CD8-positive, alpha-beta memory T cell (primary cell): ENCODE data around the gene PFDN5. TPM values are rescaled to one million over a fixed set of nuclear protein-coding genes. Genes with fewer than 3 reads are reported as not detected.

Source experiments
- CTCF ChIA-PET: fragments of 350-600 bp; sonication (Branson Sonifier 250); formaldehyde crosslinking; loops from one replicate; lab custom pipeline; 2021; ENCODE audit warnings: antibody characterized with exemption; lab: Charles Lee
- POLR2A ChIA-PET: fragments of 350-600 bp; sonication (Branson Sonifier 250); formaldehyde crosslinking; loops from one replicate; lab custom pipeline; 2021; ENCODE audit warnings: antibody characterized with exemption; lab: Charles Lee
- DNase-seq, 5 donors: peaks; one replicate each; pipeline versions ENCODE4 v3.0.0 to v3.0.0-alpha.2; 2020 to 2022; ENCODE audit warnings: mixed read lengths in 1 of 5
- H3K27ac ChIP-seq: one replicate; pipeline ENCODE4 v1.7.0; 2013; ENCODE audit warnings: low read depth, mild to moderate bottlenecking, low read length, moderate library complexity
- H3K27me3 ChIP-seq: 2 replicates; pipeline ENCODE4 v1.7.0; 2013; ENCODE audit warnings: low read length, mild to moderate bottlenecking; ENCODE audit not compliant: insufficient read depth, poor library complexity, severe bottlenecking
- H3K36me3 ChIP-seq: 2 replicates; pipeline ENCODE4 v1.7.0; 2013; ENCODE audit warnings: mild to moderate bottlenecking, low read length, moderate library complexity; ENCODE audit not compliant: insufficient read depth
- H3K4me1 ChIP-seq: 2 replicates; pipeline ENCODE4 v1.7.0; 2013; ENCODE audit warnings: mild to moderate bottlenecking, low read length, moderate library complexity; ENCODE audit not compliant: insufficient read depth
- H3K4me3 ChIP-seq: 2 replicates; pipeline ENCODE4 v1.7.0; 2013; ENCODE audit warnings: mild to moderate bottlenecking, low read length
- H3K9me3 ChIP-seq: 2 replicates; pipeline ENCODE4 v1.7.0; 2013; ENCODE audit warnings: mild to moderate bottlenecking, low read length
- H3K27ac Mint-ChIP-seq, 8 donors: one replicate each; pipeline ENCODE4 v1.8.0; 2020 to 2021; ENCODE audit warnings: mixed read lengths in 8 of 8, mild to moderate bottlenecking in 6 of 8, inconsistent platforms in 3 of 8, moderate library complexity in 3 of 8
- H3K27me3 Mint-ChIP-seq, 2 donors: one replicate each; pipeline ENCODE4 v1.8.0; 2020 to 2021; ENCODE audit warnings: mixed read lengths in 2 of 2, mild to moderate bottlenecking in 1 of 2, moderate library complexity in 1 of 2
- H3K36me3 Mint-ChIP-seq, 3 donors: one replicate each; pipeline ENCODE4 v1.8.0; 2020 to 2021; ENCODE audit warnings: mixed read lengths in 3 of 3, inconsistent platforms in 1 of 3, mild to moderate bottlenecking in 1 of 3
- H3K4me1 Mint-ChIP-seq, 3 donors: one replicate each; pipeline ENCODE4 v1.8.0; 2020 to 2021; ENCODE audit warnings: mixed read lengths in 3 of 3, inconsistent platforms in 1 of 3, mild to moderate bottlenecking in 1 of 3
- H3K4me3 Mint-ChIP-seq, 7 donors: one replicate each; pipeline ENCODE4 v1.8.0; 2020 to 2021; ENCODE audit warnings: mixed read lengths in 7 of 7, mild to moderate bottlenecking in 6 of 7, moderate library complexity in 4 of 7, inconsistent platforms in 2 of 7
- H3K9me3 Mint-ChIP-seq, 5 donors: one replicate each; pipeline ENCODE4 v1.8.0; 2020 to 2022; ENCODE audit warnings: mixed read lengths in 5 of 5, mild to moderate bottlenecking in 3 of 5, moderate library complexity in 2 of 5, inconsistent platforms in 1 of 5
- polyA plus RNA-seq: library from polyadenylated mRNA; unstranded; fragments of 300-500 nt; fragmentation: Illumina TruSeq; gene quantifications from one replicate; pipeline ENCODE4 v1.2.3, GENCODE V29; 2021
- total RNA-seq, 2 experiments: library from RNA; stranded (reverse); gene quantifications; one replicate each; pipeline ENCODE4 v1.2.3, GENCODE V29; 2021

PFDN5 gene
- total and polyA plus RNA-seq, 3 experiments from 2014 or later: 380 to 1,325 (median 385) TPM

GRCh38 chr12:53299101-53299453, 3.7 kb downstream of the PFDN5 start:
- Histone ChIP-seq H3K9me3 (no peaks in the 10 kb centered on the region), H3K4me3 (peak overlapping the region; percentile 87), H3K36me3 (peaks cover 20% of the 10 kb centered on the region), H3K27ac (peak overlapping the region; percentile 63), H3K4me1 (peaks cover 46% of the 10 kb centered on the region), H3K27me3 (no peaks in the 10 kb centered on the region)
- peak in 2 of 5 donors; percentile 20 to 65 for DNase-seq
- no peaks in the 10 kb centered on the region for H3K27me3 Mint-ChIP-seq
- peaks cover 0 to 73% (median 13%) of the 10 kb centered on the region in 3 donors for H3K36me3 Mint-ChIP-seq
- peak overlapping the region; percentile 91 to 98 (median 95) for H3K27ac Mint-ChIP-seq
- peaks cover 65 to 85% (median 78%) of the 10 kb centered on the region in 3 donors for H3K4me1 Mint-ChIP-seq
- H3K9me3 Mint-ChIP-seq: no peaks in the 10 kb centered on the region
- peak overlapping the region; percentile 97 to 99 (median 98) for H3K4me3 Mint-ChIP-seq
- CTCF ChIA-PET: interaction anchor here (1.0 to 11.3 kb wide), 8 partner anchors 9 to 233 kb away, joined by 3 to 115 read pairs (median 7); partner anchors contain the start of gene AAAS
- POLR2A ChIA-PET: interaction anchor here (0.9 to 1.7 kb wide), 7 partner anchors 22 to 202 kb away, joined by 3 to 13 read pairs (median 5); partner anchors contain the start of genes AAAS, CSAD, TARBP2 and ZNF740

- POLR2A ChIA-PET: interaction anchor here (0.9 to 1.7 kb wide), 7 partner anchors 22 to 201 kb away, joined by 3 to 13 read pairs (median 5); partner anchors contain the start of genes AAAS, CSAD, TARBP2 and ZNF740
- H3K27me3 ChIP-seq: no peaks in the 10 kb centered on the region
- Mint-ChIP-seq H3K4me3 (peak within 1 kb of the TSS; percentile 97 to 99 (median 98)), H3K36me3 (peaks cover 0 to 76% (median 13%) of the 10 kb centered on the region in 3 donors), H3K9me3 (no peaks in the 10 kb centered on the region), H3K27me3 (no peaks in the 10 kb centered on the region), H3K27ac (peak within 1 kb of the TSS; percentile 91 to 98 (median 95)), H3K4me1 (peaks cover 65 to 85% (median 78%) of the 10 kb centered on the region in 3 donors)
- peaks cover 43% of the 10 kb centered on the region for H3K4me1 ChIP-seq
- peak within 1 kb of the TSS; percentile 87 for H3K4me3 ChIP-seq
- DNase-seq: peak; percentile 75 to 91 (median 83)
- no peaks in the 10 kb centered on the region for H3K9me3 ChIP-seq
- peaks cover 20% of the 10 kb centered on the region for H3K36me3 ChIP-seq
- CTCF ChIA-PET: interaction anchor here (1.0 to 11.3 kb wide), 8 partner anchors 9 to 234 kb away, joined by 3 to 115 read pairs (median 7); partner anchors contain the start of gene AAAS
- H3K27ac ChIP-seq: peak within 1 kb of the TSS; percentile 63
Measured at GRCh38 chr12:53299454-53300180, 4.3 kb downstream of the PFDN5 start, which contains the start of gene MYG1. Gene MYG1 (plus strand): TSS chr12:53299695. CDS start chr12:53299738, 43 bp downstream.

- H3K27me3 ChIP-seq: no peaks in the 10 kb centered on the region
- H3K4me3 Mint-ChIP-seq: peak overlapping the region; percentile 97 to 99 (median 98)
- peaks cover 39% of the 10 kb centered on the region for H3K4me1 ChIP-seq
- peaks cover 0 to 79% (median 13%) of the 10 kb centered on the region in 3 donors for H3K36me3 Mint-ChIP-seq
- peak overlapping the region; percentile 87 for H3K4me3 ChIP-seq
- H3K36me3 ChIP-seq: peaks cover 22% of the 10 kb centered on the region
- no peaks in the 10 kb centered on the region for H3K9me3 Mint-ChIP-seq
- ChIA-PET CTCF (interaction anchor here (1.1 to 11.3 kb wide), 6 partner anchors 12 to 200 kb away, joined by 3 to 115 read pairs (median 7); partner anchors contain the start of gene AAAS), POLR2A (interaction anchor here (1.0 to 1.7 kb wide), 5 partner anchors 21 to 200 kb away, joined by 4 to 13 read pairs (median 8); partner anchors contain the start of genes AAAS, CSAD, TARBP2 and ZNF740)
- H3K4me1 Mint-ChIP-seq: peaks cover 59 to 80% (median 72%) of the 10 kb centered on the region in 3 donors
- H3K27ac Mint-ChIP-seq: peak overlapping the region; percentile 91 to 98 (median 95)
- H3K27me3 Mint-ChIP-seq: no peaks in the 10 kb centered on the region
- DNase-seq: no peak
- H3K27ac ChIP-seq: peak overlapping the region; percentile 63
- no peaks in the 10 kb centered on the region for H3K9me3 ChIP-seq
Measured at GRCh38 chr12:53300187-53300586, 4.8 kb downstream of the PFDN5 start.

GRCh38 chr12:53302903-53303302, 7.6 kb downstream of the PFDN5 start:
- Mint-ChIP-seq H3K27ac (peak overlapping the region in 6 of 8 donors; percentile 20 to 82 (median 77)), H3K4me1 (peaks cover 41 to 54% (median 49%) of the 10 kb centered on the region in 3 donors), H3K27me3 (no peaks in the 10 kb centered on the region), H3K9me3 (no peaks in the 10 kb centered on the region), H3K36me3 (peaks cover 0 to 86% (median 15%) of the 10 kb centered on the region in 3 donors), H3K4me3 (peak overlapping the region in 4 of 7 donors; percentile 21 to 97 (median 54))
- H3K27ac ChIP-seq: no peak overlapping the region
- peaks cover 16% of the 10 kb centered on the region for H3K4me1 ChIP-seq
- POLR2A ChIA-PET: no interaction called here
- CTCF ChIA-PET: interaction anchor here (1.3 to 3.8 kb wide), 2 partner anchors 12 to 18 kb away, joined by 3 to 25 read pairs; partner anchors contain the start of gene AAAS
- DNase-seq: no peak
- no peaks in the 10 kb centered on the region for H3K27me3 ChIP-seq
- no peaks in the 10 kb centered on the region for H3K9me3 ChIP-seq
- H3K36me3 ChIP-seq: peaks cover 36% of the 10 kb centered on the region
- H3K4me3 ChIP-seq: no peak overlapping the region

- ChIA-PET CTCF (no interaction called here), POLR2A (no interaction called here)
- H3K9me3 Mint-ChIP-seq: no peaks in the 10 kb centered on the region
- Histone ChIP-seq H3K27ac (no peak overlapping the region), H3K4me3 (no peak overlapping the region), H3K9me3 (no peaks in the 10 kb centered on the region), H3K4me1 (no peaks in the 10 kb centered on the region), H3K36me3 (peaks cover 40% of the 10 kb centered on the region), H3K27me3 (no peaks in the 10 kb centered on the region)
- H3K4me1 Mint-ChIP-seq: peaks cover 12 to 17% (median 15%) of the 10 kb centered on the region in 3 donors
- peak overlapping the region in 2 of 8 donors; percentile 64 to 66 for H3K27ac Mint-ChIP-seq
- H3K4me3 Mint-ChIP-seq: peak overlapping the region in 1 of 7 donors; percentile 2
- H3K36me3 Mint-ChIP-seq: peaks cover 0 to 86% (median 12%) of the 10 kb centered on the region in 3 donors
- no peaks in the 10 kb centered on the region for H3K27me3 Mint-ChIP-seq
- DNase-seq: no peak
Measured at GRCh38 chr12:53306826-53307225, 11.5 kb downstream of the PFDN5 start.

DNA sequence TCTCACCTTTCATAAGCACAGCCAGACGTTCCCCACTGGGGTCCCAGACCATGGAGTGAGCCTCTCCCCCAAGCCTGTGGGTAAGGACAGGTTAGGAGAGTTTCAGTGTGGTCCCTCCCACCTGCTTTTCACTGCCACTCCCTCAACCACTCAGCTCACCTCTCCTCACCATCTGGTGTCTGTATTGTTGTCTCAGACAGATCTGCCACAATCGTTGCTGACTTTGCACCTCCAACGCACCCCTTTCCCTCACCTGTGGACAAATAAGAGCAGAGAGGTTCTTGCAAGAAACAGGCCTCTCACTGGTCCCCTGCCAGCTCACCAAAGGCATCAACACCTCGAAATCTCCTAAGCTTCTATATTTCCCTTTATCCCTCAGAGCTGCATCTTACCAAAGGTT, 12.9 kb downstream of the PFDN5 start:
- POLR2A ChIA-PET: interaction anchor here (1.1 kb wide), 1 partner anchor 13 kb away, joined by 3 read pairs; no protein-coding TSS in a partner anchor
- H3K4me3 ChIP-seq: no peak overlapping the region
- H3K36me3 ChIP-seq: peaks cover 35% of the 10 kb centered on the region
- no peaks in the 10 kb centered on the region for H3K4me1 ChIP-seq
- H3K9me3 ChIP-seq: no peaks in the 10 kb centered on the region
- H3K36me3 Mint-ChIP-seq: peaks cover 0 to 74% (median 6%) of the 10 kb centered on the region in 3 donors
- no peak overlapping the region for H3K27ac ChIP-seq
- no peaks in the 10 kb centered on the region for H3K9me3 Mint-ChIP-seq
- H3K27me3 Mint-ChIP-seq: no peaks in the 10 kb centered on the region
- no peak for DNase-seq
- H3K4me1 Mint-ChIP-seq: peaks cover 2 to 3% (median 2%) of the 10 kb centered on the region in 3 donors
- CTCF ChIA-PET: interaction anchor here (0.8 to 2.3 kb wide), 3 partner anchors 13 to 44 kb away, joined by 3 to 9 read pairs (median 4); partner anchors contain the start of gene AAAS
- H3K4me3 Mint-ChIP-seq: no peak overlapping the region
- H3K27me3 ChIP-seq: no peaks in the 10 kb centered on the region
- H3K27ac Mint-ChIP-seq: peak overlapping the region in 3 of 8 donors; percentile 36 to 84 (median 54)

GRCh38 chr12:53313996-53314395, 18.7 kb downstream of the PFDN5 start:
- POLR2A ChIA-PET: interaction anchor here (0.7 kb wide), 1 partner anchor 89 kb away, joined by 5 read pairs; no protein-coding TSS in a partner anchor
- no peaks in the 10 kb centered on the region for H3K27me3 Mint-ChIP-seq

More at GRCh38 chr12:53313996-53314395, 18.7 kb downstream of the PFDN5 start:
- Histone ChIP-seq H3K27ac (no peak overlapping the region), H3K36me3 (peaks cover 27% of the 10 kb centered on the region), H3K27me3 (no peaks in the 10 kb centered on the region), H3K9me3 (no peaks in the 10 kb centered on the region), H3K4me3 (no peak overlapping the region), H3K4me1 (no peaks in the 10 kb centered on the region)
- Mint-ChIP-seq H3K9me3 (no peaks in the 10 kb centered on the region), H3K4me1 (peaks cover 4 to 5% (median 5%) of the 10 kb centered on the region in 3 donors), H3K27ac (peak overlapping the region in 2 of 8 donors; percentile 37 to 76), H3K36me3 (peaks cover 4 to 61% (median 10%) of the 10 kb centered on the region in 3 donors), H3K4me3 (no peak overlapping the region)
- no peak for DNase-seq
- CTCF ChIA-PET: interaction anchor here (1.7 kb wide), 1 partner anchor 31 kb away, joined by 5 read pairs; no protein-coding TSS in a partner anchor
